ENCODE data around the gene HSPA4.

DNA sequence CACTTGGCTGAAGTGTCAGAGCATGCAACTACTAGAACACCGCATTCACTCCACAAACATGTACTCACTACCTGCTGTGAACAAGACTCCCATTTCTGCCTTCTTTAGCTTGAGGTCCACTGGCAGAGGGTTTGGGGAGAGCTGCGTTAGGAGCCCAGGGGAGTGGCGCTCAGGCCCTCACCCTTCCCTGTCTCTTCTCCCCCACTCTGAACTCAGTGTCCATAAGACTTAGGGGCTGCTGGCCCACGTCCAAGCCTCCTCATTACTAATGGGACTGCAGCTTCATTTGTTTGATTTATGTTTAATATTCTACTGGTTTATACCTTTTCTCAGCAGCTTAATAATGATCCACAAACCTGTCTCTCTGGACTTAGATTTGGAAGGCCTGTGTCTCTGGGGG is 70.9 kb downstream of the HSPA4 start:
- TF ChIP-seq, protein P1, sequence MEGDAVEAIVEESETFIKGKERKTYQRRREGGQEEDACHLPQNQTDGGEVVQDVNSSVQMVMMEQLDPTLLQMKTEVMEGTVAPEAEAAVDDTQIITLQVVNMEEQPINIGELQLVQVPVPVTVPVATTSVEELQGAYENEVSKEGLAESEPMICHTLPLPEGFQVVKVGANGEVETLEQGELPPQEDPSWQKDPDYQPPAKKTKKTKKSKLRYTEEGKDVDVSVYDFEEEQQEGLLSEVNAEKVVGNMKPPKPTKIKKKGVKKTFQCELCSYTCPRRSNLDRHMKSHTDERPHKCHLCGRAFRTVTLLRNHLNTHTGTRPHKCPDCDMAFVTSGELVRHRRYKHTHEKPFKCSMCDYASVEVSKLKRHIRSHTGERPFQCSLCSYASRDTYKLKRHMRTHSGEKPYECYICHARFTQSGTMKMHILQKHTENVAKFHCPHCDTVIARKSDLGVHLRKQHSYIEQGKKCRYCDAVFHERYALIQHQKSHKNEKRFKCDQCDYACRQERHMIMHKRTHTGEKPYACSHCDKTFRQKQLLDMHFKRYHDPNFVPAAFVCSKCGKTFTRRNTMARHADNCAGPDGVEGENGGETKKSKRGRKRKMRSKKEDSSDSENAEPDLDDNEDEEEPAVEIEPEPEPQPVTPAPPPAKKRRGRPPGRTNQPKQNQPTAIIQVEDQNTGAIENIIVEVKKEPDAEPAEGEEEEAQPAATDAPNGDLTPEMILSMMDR (IDR thresholded peaks at IDR 0.05; ENCODE audit: borderline replicate concordance, extremely low read depth, low read length, poor library complexity, severe bottlenecking), result no peak
- no peak for TF ChIP-seq EZH2 (IDR thresholded peaks at IDR 0.05; ENCODE audit: borderline replicate concordance, low read depth, low read length, severe bottlenecking)
